HG02970 (cell line): ENCODE measurements around the gene WASF3.

Experiments
- ATAC-seq: cut with Tn5 transposase; IDR thresholded peaks from one replicate; pipeline ENCODE4 v1.9.1; 2021; ENCODE audit warnings: mild to moderate bottlenecking, moderate library complexity, moderate number of reproducible peaks; ENCODE audit not compliant: unreplicated experiment, low FRiP score

WASF3 gene

GRCh38 chr13:26677156-26677555, 119.7 kb downstream of the WASF3 start:
- ATAC-seq = no peak

- ATAC-seq = no peak
Measured at GRCh38 chr13:26678330-26678729, 120.8 kb downstream of the WASF3 start.

- ATAC-seq = no peak
Measured at GRCh38 chr13:26678796-26679195, 121.3 kb downstream of the WASF3 start.

- no peak for ATAC-seq
Measured at GRCh38 chr13:26679411-26680122, 122.1 kb downstream of the WASF3 start.

- ATAC-seq = no peak
Measured at GRCh38 chr13:26680123-26680450, 122.6 kb downstream of the WASF3 start.

- no peak for ATAC-seq
Measured at GRCh38 chr13:26680572-26680971, 123.1 kb downstream of the WASF3 start.

- no peak for ATAC-seq
Measured at GRCh38 chr13:26681036-26681435, 123.6 kb downstream of the WASF3 start.

GRCh38 chr13:26682606-26683005, 125.1 kb downstream of the WASF3 start:
- no peak for ATAC-seq

- no peak for ATAC-seq
Measured at GRCh38 chr13:26685606-26686005, 128.1 kb downstream of the WASF3 start.

GRCh38 chr13:26686285-26686684, 128.8 kb downstream of the WASF3 start:
- no peak for ATAC-seq

- ATAC-seq = no peak
Measured at GRCh38 chr13:26688286-26688685, 130.8 kb downstream of the WASF3 start.

GRCh38 chr13:26688980-26689379, 131.5 kb downstream of the WASF3 start:
- ATAC-seq = no peak

GRCh38 chr13:26693749-26694463, 136.4 kb downstream of the WASF3 start:
- no peak for ATAC-seq

GRCh38 chr13:26694609-26695359, 137.3 kb downstream of the WASF3 start:
- ATAC-seq = no peak

- no peak for ATAC-seq
Measured at GRCh38 chr13:26695360-26695705, 137.8 kb downstream of the WASF3 start.

- no peak for ATAC-seq
Measured at GRCh38 chr13:26695891-26696311, 138.4 kb downstream of the WASF3 start.

- no peak for ATAC-seq
Measured at GRCh38 chr13:26697069-26697955, 139.8 kb downstream of the WASF3 start.

- ATAC-seq = no peak
Measured at GRCh38 chr13:26698392-26699196, 141.1 kb downstream of the WASF3 start.

- ATAC-seq = no peak
Measured at GRCh38 chr13:26699197-26699490, 141.7 kb downstream of the WASF3 start.

GRCh38 chr13:26705536-26705935, 148.1 kb downstream of the WASF3 start:
- ATAC-seq = no peak
